ENCODE measurements around the gene LEMD3. TPM values are rescaled to one million over a fixed set of nuclear protein-coding genes. Genes with fewer than 3 reads are reported as not detected.

The LEMD3 gene
- total and polyA plus RNA-seq, 2 of the 8 experiments (the other 6 are each of a cell fraction or from before 2014, with no cell fraction given) = 5.8 to 33.2 TPM

DNA sequence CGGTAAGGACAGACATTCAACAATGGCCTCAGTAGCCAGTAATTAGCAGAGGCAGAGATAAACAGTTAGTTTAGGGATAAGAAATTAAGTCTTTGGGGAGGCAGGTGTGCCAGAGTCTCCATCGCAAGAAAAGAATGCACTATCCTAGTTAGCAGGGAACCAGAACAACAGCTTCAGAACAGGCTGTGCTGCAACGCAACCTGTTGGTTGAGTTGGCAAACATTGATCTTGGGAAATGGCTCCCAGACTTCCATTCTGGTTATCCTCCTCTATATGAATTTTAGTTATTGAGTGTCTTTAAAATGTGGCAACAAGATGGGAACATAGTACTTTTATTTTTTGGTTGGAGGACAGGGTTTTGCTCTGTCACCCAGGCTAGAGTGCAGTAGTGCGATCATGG, 12.3 kb upstream of the LEMD3 start (continued):
- no peak for TF ChIP-seq RXRA (IDR thresholded peaks at IDR 0.05; ENCODE audit: insufficient read depth, low read depth, low read length)
- TF ChIP-seq TBP (IDR thresholded peaks at IDR 0.05; ENCODE audit: low read depth, low read length) = no peak
- TF ChIP-seq POU5F1 (IDR thresholded peaks at IDR 0.05; ENCODE audit: low read depth, low read length) = no peak
- no peak for TF ChIP-seq SIRT6 (IDR thresholded peaks at IDR 0.05; ENCODE audit: low read length)

Measured in H1 (cell line).